GM18951 (cell line): ENCODE data around the gene AKR1C2.
"Not testable (repeated sequence)": the region's sequence is repeated elsewhere in the genome, so short reads cannot be mapped to it uniquely, and the experiment has no call there.

Experiments used
- POLR2A ChIP-seq: IDR thresholded peaks from 4 replicates; pipeline ENCODE4 v1.6.1; 2011; ENCODE audit warnings: mild to moderate bottlenecking; ENCODE audit not compliant: insufficient read length, insufficient read depth; ENCODE audit errors: extremely low read depth
- in situ Hi-C: fragments of 300-500 bp; cut with MboI; formaldehyde crosslinking; loops from one replicate; pipeline ENCODE4 v1.12.0; 2022; ENCODE audit warnings: low sequenced_read_pairs, mixed read lengths, inconsistent platforms; ENCODE audit not compliant: unreplicated experiment

The AKR1C2 gene

DNA sequence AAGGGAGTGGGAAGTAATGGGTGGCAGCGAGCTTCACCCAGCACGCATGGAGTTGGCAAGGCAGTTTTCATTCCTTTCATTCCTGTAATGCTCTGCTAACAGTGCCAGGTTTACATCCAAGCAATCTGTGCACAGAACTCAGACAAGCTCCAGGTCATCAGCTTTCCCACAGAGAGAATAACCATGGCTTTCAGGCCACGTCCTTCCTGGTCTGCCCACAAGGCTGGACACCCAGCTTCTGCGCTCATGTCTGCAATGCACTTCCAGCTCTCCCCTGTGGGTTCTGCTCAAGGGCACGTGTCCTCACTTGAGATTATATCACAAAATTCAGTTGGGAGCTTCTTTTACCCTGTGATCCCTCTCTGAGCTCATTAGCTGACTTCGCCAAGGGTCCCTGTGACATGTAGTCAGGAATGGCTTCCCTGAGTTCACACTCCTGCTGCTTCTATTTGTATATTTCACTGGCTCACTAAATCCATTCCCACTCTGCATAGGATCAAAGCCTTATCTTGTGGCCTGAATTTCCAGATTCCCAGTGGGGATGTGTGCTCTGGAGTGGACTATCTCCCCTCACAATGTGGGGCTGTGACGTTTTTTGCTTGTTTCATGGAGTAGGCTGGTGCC is 18.6 kb downstream of the AKR1C2 start:
- no peak for TF ChIP-seq POLR2A
- in situ Hi-C loops, result no loop called here

DNA sequence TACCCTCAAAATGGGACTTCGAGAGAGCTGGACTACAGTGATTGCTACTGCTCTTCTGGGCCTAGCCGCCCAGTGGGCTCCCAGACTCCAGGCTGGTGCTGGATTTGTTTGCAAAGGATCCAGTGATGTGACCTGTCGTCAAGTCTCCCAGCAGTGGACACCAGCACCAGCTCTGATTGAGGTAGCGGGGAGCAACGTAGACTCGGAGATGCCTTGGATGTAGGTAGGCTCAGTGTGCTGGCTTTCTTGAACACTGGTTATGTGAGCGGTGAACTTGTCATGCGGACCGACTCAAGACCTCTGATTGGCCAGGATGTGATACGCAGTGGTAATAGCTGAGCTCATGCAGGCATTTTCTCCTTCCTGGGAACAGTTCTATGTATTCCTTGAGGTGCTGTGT is 19.4 kb downstream of the AKR1C2 start:
- in situ Hi-C loops, result no loop called here
- no peak for TF ChIP-seq POLR2A

DNA sequence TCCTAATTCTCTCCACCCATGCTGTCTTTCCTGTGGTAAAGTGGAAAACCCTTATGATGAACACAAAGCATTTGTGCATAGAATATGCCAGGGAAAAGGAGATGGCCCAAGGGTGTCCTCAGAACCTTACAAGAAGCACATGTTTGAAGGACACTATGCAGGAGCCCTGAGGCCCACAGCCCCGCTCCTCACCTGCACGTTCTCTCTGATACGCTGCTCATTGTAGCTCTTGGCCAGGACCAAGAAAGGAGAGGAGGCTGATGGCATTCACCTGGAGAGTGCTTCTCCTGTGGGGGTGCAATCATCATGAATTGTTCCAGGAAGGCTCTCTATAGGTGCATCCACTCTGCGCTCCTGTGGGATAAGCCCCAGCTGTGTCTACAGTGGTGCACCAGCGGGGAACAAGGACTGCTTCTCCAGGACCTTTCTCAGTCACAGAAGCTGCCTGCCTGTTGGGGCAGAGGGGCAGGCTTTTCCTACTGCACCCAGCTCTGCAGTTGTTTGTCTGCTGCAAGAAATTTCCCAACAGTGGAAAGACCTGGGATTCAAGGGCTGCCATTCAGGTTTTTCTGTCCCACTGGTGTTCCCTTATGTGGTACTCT is 19.9 kb downstream of the AKR1C2 start:
- in situ Hi-C loops, result no loop called here
- no peak for TF ChIP-seq POLR2A

DNA sequence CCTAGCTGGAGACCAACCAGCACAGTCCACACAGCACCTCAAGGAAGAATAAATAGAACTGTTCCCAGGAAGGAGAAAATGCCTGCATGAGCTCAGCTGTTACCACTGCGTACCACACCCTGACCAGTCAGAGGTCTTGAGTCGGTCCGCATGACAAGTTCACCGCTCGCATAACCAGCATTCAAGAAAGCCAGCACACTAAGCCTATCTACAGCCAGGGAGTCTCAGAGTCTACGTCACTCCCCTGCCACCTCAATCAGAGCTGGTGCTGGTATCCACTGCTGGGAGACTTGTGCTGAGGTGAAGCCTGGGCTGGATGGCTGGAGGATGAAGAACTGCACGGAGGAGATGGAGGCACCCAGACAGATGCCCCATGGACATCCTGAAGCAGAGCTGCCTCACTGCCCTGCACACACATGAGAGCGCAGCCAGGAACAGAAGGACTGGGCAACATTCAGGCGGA is 20.9 kb downstream of the AKR1C2 start:
- in situ Hi-C loops, result no loop called here

DNA sequence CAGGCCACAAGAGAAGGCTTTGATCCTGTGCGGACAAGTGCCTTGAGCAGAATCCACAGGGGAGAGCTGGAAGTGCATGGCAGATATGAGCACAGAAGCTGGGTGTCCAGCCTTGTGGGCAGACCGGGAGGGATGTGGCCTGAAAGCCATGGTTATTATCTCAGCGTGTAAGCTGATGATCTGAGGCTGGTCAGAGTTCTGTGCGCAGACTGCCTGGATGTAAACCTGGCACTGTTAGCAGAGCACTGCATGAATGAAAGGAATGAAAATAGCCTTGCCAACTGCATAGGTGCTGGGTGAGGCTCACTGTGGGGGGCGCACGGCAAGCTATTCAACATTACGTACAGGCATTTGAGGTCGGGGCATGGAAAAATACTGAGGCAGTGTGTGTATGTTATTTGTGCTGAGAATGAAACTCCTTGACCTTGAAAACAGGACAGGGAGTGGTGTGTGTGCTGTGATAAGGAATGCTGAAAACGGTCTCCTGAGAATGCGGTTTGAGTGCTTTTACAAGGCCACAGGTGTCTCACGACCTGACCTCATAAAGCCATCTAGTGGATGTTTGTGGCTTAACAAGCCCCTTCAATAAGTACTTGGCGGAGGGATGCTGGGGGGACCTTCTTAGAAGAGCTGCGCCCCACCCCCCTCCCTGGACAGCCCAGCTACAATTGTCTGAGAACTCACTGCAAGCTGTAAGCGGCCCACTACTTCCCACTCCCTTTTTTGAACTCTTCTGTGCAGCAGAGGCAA is 21.8 kb downstream of the AKR1C2 start:
- in situ Hi-C loops, result no loop called here

More for the DNA sequence above, 20.9 kb downstream of the AKR1C2 start:
- no peak for TF ChIP-seq POLR2A

DNA sequence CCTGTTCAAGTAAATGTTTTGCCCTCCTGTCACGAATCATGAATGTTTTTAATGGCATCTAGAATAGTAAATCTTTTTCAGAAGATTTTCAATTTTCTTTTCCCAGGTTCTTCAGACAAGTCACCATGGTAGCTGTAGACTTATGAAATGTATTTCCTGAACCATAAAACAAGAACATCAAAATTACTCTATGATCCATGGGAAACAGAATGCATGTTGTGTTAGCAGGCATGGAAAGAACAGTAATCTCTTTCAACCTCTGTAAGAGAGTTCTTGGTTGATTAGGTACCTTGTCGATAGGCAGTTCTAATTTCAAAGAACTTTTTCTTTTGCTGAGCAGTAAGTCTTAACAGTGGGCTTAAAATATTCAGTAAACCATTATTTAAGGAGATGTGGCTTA is 22.9 kb downstream of the AKR1C2 start:
- in situ Hi-C loops, result no loop called here
- no peak for TF ChIP-seq POLR2A

More for the DNA sequence above, 21.8 kb downstream of the AKR1C2 start:
- no peak for TF ChIP-seq POLR2A

DNA sequence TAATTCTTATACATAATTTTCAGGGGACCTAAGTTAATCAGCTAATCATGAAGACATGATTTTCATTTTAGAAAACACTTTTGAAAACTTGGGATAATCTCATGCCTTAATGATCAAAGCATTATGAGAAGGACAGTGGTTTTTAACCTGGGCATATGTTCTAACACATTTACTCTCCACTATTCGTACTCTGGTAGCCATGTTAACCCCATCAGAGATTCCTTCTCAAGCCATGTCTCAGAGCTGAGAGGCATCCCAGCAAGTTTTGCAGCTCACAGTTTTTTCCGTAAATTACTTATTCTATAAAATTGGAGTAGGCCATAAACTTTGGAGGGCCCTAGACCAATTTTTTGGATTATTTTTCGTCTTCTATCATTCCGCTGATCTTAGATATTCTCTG is 24.8 kb downstream of the AKR1C2 start:
- TF ChIP-seq POLR2A, result no peak

DNA sequence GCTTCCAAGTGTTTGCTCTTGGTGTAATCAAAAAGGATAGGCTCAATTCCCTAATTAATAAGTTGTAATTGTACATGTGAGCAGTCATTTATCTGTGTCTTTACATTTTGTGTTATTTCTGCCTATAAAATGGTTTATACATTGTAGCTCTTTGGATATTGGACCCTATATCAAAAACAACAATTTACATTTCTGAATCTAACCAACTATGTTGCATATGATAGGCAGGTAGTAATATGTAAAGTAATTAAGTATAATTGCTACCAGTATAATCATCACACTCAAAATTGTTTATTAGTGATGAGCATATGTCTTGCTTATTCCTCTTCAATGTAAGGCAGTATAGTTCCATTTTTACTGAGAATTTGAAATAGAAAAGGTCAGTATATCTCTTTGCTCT is 26.6 kb downstream of the AKR1C2 start:
- in situ Hi-C loops, result no loop called here
- no peak for TF ChIP-seq POLR2A

More for the DNA sequence above, 24.8 kb downstream of the AKR1C2 start:
- in situ Hi-C loops, result no loop called here

DNA sequence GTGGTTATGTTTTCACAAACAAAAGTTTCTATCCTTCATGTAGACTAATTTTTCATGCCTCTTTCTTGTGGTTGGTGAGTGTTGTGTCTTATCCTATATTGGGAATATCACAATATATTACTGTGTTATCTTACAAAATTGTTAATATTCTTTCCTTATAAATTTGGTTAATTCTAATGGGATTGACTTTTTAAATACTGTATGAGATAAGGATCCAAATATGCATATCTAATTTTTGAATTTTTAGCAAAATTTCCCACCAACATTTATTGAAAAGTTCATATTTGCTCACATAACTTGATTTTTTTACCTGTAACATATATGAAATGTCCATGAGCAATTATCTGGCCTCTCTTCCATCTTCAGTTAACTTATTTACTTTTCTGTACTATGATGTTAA is 29.3 kb downstream of the AKR1C2 start:
- in situ Hi-C loops, result not testable (repeated sequence)

DNA sequence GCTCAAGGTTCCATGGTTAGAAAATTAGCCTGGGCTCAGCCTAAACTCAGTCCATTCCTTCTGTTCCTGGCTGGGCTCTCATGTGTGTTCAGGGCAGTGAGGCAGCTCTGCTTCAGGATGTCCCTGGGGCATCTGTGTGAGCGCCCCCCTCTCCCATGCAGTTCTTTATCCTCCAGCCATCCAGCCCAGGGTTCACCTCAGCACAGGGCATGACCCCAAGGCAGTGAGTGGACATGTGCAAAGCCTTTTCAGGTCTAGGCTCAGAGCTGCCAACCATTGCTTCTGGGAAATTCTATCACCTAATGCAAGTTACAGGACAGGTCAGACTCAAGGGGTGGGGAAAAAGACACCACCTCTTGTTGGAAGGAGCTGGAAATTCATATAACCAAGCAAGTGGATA is 30.4 kb downstream of the AKR1C2 start:
- in situ Hi-C loops, result not testable (repeated sequence)

DNA sequence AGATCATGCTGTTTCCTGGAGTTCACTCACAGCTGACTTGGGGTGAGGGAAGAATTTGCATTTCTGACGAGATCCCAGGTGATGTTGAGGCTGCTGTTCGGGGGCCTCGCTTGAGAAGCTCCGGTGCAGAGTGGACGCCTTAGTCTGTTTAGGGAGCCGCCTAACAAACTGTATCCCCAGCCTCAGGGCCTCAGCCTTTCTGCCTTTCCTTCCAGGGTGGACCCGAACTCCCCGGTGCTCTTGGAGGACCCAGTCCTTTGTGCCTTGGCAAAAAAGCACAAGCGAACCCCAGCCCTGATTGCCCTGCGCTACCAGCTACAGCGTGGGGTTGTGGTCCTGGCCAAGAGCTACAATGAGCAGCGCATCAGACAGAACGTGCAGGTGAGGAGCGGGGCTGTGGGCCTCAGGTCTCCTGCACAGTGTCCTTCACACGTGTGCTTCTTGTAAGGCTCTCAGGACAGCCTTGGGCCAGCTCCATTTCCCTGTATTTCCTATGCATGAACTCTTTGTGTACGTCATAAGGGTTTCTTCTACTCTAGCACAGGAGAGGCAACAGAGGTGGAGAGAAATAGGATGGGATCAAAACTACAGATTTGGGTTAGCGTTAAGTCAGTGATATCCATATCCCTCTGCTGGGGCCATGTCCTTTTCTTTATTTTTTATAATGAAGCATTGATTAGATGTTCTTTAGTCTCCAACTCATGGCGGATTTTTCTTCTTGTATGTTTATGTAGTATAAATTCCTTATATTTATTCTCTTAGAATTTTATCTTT is 31.1 kb downstream of the AKR1C2 start:
- in situ Hi-C loops, result not testable (repeated sequence)

DNA sequence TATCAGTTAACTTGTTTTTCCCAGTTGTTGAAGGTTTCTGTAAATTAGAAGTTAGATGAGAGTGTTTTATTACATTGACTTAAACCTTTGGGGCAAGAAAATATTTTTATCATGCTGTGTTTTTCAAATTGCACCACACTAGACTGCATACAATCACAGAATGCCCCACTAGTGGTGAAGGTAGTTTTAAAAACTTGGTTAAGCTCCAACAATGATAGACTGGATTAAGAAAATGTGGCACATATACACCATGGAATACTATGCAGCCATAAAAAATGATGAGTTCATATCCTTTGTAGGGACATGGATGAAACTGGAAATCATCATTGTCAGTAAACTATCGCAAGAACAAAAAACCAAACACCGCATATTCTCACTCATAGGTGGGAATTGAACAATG is 33.3 kb downstream of the AKR1C2 start:
- in situ Hi-C loops, result not testable (repeated sequence)

DNA sequence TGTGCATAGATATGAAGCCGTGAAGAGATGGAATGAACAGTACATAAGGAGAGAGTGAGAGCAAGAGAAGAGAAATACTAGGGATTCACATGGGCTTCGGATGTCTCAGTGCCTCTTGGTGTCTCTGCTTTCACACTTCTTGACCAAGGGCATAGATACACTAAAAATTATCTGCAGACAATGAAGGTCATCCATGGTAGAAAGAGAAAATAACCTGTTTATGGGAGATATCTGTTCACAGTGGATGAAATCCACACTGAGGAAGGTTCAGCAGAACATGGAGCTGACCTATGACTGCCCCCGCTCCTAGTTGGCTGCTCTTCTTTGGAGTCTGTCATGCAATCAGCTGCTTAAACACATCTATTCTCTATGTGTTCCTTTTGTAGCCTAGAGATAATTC is 34.4 kb downstream of the AKR1C2 start:
- in situ Hi-C loops, result not testable (repeated sequence)

DNA sequence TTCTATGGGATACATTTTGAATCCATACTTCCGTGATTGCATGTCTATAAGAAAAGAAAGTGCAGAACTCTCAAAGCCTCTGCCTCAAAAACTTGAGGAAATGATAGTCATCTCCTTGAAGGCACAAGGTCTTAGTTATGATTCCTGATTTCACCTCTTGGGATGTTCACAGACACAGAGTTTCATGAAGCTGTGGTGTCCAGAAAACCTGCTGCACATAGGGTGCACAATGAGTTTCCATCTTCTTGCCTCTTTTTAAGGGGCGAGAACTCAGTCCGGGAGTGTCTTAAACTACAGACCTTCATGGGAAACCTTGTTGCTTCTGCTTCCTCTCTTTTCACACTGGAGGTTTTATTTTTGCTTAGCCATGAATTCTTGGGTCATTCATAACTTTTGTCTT is 36.5 kb downstream of the AKR1C2 start:
- in situ Hi-C loops, result not testable (repeated sequence)

DNA sequence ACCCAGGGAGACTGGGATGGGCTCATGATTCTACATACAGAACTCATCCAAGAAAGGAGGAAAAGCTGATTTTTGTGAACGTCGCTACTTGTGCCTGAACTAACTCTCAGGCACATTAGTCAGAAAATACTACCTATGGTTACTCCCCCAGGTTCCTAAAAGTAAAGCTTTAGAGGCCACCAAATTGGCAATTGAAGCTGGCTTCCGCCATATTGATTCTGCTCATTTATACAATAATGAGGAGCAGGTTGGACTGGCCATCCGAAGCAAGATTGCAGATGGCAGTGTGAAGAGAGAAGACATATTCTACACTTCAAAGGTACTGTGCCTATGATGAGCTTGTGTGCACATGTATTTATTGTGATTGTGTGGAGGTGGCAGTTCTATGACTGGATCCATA is 37.9 kb downstream of the AKR1C2 start:
- in situ Hi-C loops, result not testable (repeated sequence)

DNA sequence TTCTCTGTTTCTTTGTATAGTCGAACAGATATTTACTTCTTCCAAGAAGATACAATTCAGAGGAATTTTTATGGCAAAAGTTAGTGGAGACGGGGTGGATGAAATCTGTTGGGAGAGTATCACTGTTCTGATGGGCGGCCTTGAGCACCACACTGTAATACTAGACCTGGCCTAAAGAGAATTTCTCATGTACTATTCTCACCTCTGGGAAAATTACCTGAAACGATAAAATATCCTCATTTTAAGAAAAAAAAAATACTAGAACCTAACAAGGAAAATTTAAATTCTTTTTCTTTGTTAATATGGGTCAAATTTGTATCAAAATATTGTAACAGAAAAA is 39.9 kb downstream of the AKR1C2 start:
- in situ Hi-C loops, result not testable (repeated sequence)

DNA sequence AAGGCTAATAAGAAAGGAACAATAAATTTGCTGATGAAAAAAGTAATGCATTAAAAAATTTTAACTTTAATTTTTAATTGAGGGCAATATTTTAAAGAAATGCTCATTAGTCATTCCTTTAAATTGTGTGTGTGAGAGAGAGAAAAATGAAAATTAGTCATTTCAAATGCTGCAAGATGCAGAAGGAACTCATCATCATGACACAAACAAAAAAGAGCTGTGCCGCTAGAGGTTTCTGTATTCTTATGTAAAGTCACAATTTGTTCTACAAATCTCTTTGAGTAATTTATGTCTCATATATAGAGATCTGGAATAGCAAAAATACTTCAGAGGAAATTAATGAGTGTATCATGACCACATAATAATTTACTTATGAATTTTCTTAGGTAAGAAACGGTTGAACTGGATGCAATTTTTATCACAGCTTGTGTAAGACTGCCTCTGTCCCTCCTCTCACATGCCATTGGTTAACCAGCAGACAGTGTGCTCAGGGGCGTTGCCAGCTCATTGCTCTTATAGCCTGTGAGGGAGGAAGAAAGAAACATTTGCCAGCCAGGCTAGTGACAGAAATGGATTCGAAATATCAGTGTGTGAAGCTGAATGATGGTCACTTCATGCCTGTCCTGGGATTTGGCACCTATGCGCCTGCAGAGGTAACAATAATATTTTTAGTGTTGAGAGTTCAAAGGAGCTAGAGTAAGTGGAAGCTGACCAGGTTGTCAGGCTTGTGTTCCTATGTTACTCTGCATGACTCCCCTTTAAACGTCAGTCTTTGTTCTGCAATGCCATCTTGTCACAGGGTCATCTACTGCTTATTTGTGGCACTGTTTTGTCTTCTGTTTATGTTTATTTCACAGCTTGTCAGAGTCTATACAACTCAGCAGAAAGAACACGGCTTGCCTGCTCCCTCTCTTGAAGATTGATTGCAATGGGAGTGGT is 40.5 kb downstream of the AKR1C2 start, which contains the start of gene AKR1C1:
AKR1C1 (plus strand) TSS at position 540 of the 939 bp plus-strand sequence; CDS start at position 570, 30 bp downstream.
- in situ Hi-C loops, result not testable (repeated sequence)

DNA sequence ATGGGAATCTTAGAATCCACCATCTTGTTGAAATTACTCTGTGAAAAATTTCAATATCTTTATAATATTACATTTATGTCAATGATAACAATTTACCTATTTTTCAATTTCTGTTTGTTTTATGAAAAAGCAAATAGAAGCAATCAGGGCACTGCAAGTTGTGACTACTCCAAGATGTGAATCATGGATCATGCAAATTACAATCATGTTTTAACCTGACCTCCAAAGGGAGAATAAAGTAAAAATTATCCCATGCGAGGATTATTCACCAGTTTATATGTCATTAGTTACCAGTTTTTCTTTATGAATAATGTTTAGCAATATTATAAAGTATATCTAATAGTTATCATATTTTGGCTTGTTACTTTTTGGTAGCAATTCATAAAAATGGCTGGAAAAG is 41.3 kb downstream of the AKR1C2 start:
- in situ Hi-C loops, result not testable (repeated sequence)
